SH-SY5Y (cell line): ENCODE results near the gene OSCP1.

ENCODE experiments used
- GATA2 ChIP-seq: IDR thresholded peaks from 2 replicates; pipeline ENCODE4 v1.6.1; 2011; ENCODE audit warnings: mild to moderate bottlenecking, low read depth, low read length
- GATA3 ChIP-seq: IDR thresholded peaks from 2 replicates; pipeline ENCODE4 v1.6.1; 2011; ENCODE audit warnings: low read depth, mild to moderate bottlenecking, low read length, moderate library complexity

DNA sequence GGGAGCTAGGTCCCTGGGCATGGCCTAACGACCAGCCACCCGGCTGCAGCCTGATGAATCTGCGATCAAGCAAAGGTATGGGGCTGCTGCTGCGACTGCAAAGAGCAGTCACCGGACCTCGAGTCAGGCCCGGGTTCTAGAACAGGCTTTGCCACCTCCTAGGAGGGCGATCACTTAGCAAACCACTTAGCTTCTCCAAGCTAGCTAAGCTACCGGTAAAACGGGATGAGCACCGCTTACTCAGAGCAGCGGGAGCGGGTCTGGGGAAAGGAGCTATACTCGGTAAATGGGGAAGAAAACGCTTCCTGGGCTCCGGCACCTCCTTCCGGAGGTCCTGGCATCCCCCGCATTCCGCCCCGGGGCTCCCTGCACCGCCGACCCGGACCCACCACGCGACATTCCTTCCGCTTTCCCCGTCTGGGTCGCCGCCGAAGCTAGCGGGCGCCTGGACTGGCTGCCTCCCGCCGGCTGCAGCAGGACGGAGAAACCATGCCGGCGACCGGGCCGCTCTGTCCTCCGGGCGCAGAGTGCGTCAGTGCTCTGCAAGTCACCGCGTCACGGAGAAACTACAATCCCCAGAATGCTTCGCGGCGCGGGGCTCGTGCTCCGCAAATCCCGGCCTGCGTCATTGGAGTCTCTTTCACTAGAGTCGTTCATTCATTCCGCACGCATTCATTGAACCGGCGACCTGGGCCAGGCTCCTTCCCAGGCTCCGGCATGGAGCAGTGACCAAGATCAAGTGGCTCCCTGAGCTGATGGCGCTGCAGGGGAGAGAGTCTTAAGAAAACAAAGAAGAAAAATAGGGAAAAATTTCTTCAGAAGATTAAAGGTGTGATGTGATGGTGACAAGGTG, 52.6 kb downstream of the OSCP1 start, which contains the start of gene LSM10:
- no peak for TF ChIP-seq GATA2
- TF ChIP-seq GATA3 = no peak
